HG02943 (cell line): ENCODE measurements around the gene PNPLA2.

ENCODE experiments used
- ATAC-seq: cut with Tn5 transposase; IDR thresholded peaks from one replicate; pipeline ENCODE4 v1.9.1; 2021; ENCODE audit warnings: mild to moderate bottlenecking, low read depth, moderate library complexity; ENCODE audit not compliant: unreplicated experiment

PNPLA2 gene

GRCh38 chr11:828506-829175 lies 9.9 kb downstream of the PNPLA2 start:
- ATAC-seq, result no peak

GRCh38 chr11:829176-829846 lies 10.6 kb downstream of the PNPLA2 start:
- no peak for ATAC-seq

GRCh38 chr11:829847-830294 lies 11.2 kb downstream of the PNPLA2 start:
- no peak for ATAC-seq

GRCh38 chr11:830295-831117 lies 11.8 kb downstream of the PNPLA2 start:
- ATAC-seq, result no peak

GRCh38 chr11:831118-831864 lies 12.6 kb downstream of the PNPLA2 start:
- no peak for ATAC-seq

GRCh38 chr11:831961-832528 lies 13.3 kb downstream of the PNPLA2 start:
- ATAC-seq, result no peak

GRCh38 chr11:832529-833113 lies 13.9 kb downstream of the PNPLA2 start, which contains the start of gene CD151:
TSS of gene CD151 (plus strand) at chr11:832952. CDS start at chr11:836070, 3,118 bp downstream.
- no peak for ATAC-seq

- ATAC-seq, result no peak
These were observed 14.5 kb downstream of the PNPLA2 start for GRCh38 chr11:833114-833791.

GRCh38 chr11:833849-834311 lies 15.2 kb downstream of the PNPLA2 start:
- no peak for ATAC-seq

GRCh38 chr11:834371-835316 lies 15.9 kb downstream of the PNPLA2 start:
- no peak for ATAC-seq

GRCh38 chr11:836274-836673 lies 17.6 kb downstream of the PNPLA2 start:
- no peak for ATAC-seq

GRCh38 chr11:836700-837099 lies 18.0 kb downstream of the PNPLA2 start:
- no peak for ATAC-seq

GRCh38 chr11:837189-837989 lies 18.7 kb downstream of the PNPLA2 start:
- ATAC-seq, result no peak

GRCh38 chr11:837990-838307 lies 19.2 kb downstream of the PNPLA2 start:
- no peak for ATAC-seq

GRCh38 chr11:838441-839279 lies 19.9 kb downstream of the PNPLA2 start:
- no peak for ATAC-seq

- ATAC-seq, result no peak
These were observed 20.5 kb downstream of the PNPLA2 start for GRCh38 chr11:839280-839623.
